Dermis blood vessel endothelial cell (primary cell): Measurements from ENCODE around the gene STAG1. TPM values are rescaled to one million over a fixed set of nuclear protein-coding genes. Genes with fewer than 3 reads are reported as not detected.
"Not testable (repeated sequence)": the region's sequence is repeated elsewhere in the genome, so short reads cannot be mapped to it uniquely, and the experiment has no call there.

ENCODE experiments used
- DNase-seq: peaks from one replicate; pipeline ENCODE4 v3.0.0; 2010
- total RNA-seq: library from RNA; depleted of rRNA; stranded (reverse); fragments of >200 nt; gene quantifications from 2 replicates; pipeline ENCODE4 v1.2.3, GENCODE V29; 2014

The STAG1 gene
- total RNA-seq, 1 donor from 2014 or later = 45.8 TPM

GRCh38 chr3:136643380-136643779, 108.8 kb downstream of the STAG1 start:
- DNase-seq = not testable (repeated sequence)

- DNase-seq = no peak
Measured at GRCh38 chr3:136642711-136643110, 109.5 kb downstream of the STAG1 start.

GRCh38 chr3:136639069-136639468, 113.1 kb downstream of the STAG1 start:
- DNase-seq = no peak

- DNase-seq = no peak
Measured at GRCh38 chr3:136637176-136637575, 115.0 kb downstream of the STAG1 start.

- no peak for DNase-seq
Measured at GRCh38 chr3:136634821-136635220, 117.4 kb downstream of the STAG1 start.

GRCh38 chr3:136632625-136633081, 119.5 kb downstream of the STAG1 start:
- no peak for DNase-seq

- no peak for DNase-seq
Measured at GRCh38 chr3:136631424-136631823, 120.8 kb downstream of the STAG1 start.

- DNase-seq = no peak
Measured at GRCh38 chr3:136630915-136631314, 121.3 kb downstream of the STAG1 start.

GRCh38 chr3:136626493-136626892, 125.7 kb downstream of the STAG1 start:
- no peak for DNase-seq

GRCh38 chr3:136624894-136625815, 127.0 kb downstream of the STAG1 start:
- DNase-seq = peak; percentile 34

- peak; percentile 11 for DNase-seq
Measured at GRCh38 chr3:136624371-136624770, 127.8 kb downstream of the STAG1 start.

- DNase-seq = no peak
Measured at GRCh38 chr3:136621628-136622027, 130.6 kb downstream of the STAG1 start.

GRCh38 chr3:136620436-136620835, 131.7 kb downstream of the STAG1 start:
- no peak for DNase-seq

GRCh38 chr3:136617969-136618525, 134.1 kb downstream of the STAG1 start:
- not testable (repeated sequence) for DNase-seq

- DNase-seq = peak; percentile 12
Measured at GRCh38 chr3:136617198-136617597, 135.0 kb downstream of the STAG1 start.

GRCh38 chr3:136612512-136612911, 139.7 kb downstream of the STAG1 start:
- no peak for DNase-seq

GRCh38 chr3:136606990-136607389, 145.2 kb downstream of the STAG1 start:
- DNase-seq = no peak

GRCh38 chr3:136606216-136606615, 146.0 kb downstream of the STAG1 start:
- DNase-seq = not testable (repeated sequence)

GRCh38 chr3:136604961-136605360, 147.2 kb downstream of the STAG1 start:
- no peak for DNase-seq

- DNase-seq = no peak
Measured at GRCh38 chr3:136602818-136603217, 149.4 kb downstream of the STAG1 start.

- DNase-seq = no peak
Measured at GRCh38 chr3:136595913-136596697, 156.1 kb downstream of the STAG1 start.

- no peak for DNase-seq
Measured at GRCh38 chr3:136586580-136586979, 165.6 kb downstream of the STAG1 start.

- no peak for DNase-seq
Measured at GRCh38 chr3:136584728-136585127, 167.4 kb downstream of the STAG1 start.
